ENCODE data around the gene GAL3ST3.

Gene GAL3ST3

DNA sequence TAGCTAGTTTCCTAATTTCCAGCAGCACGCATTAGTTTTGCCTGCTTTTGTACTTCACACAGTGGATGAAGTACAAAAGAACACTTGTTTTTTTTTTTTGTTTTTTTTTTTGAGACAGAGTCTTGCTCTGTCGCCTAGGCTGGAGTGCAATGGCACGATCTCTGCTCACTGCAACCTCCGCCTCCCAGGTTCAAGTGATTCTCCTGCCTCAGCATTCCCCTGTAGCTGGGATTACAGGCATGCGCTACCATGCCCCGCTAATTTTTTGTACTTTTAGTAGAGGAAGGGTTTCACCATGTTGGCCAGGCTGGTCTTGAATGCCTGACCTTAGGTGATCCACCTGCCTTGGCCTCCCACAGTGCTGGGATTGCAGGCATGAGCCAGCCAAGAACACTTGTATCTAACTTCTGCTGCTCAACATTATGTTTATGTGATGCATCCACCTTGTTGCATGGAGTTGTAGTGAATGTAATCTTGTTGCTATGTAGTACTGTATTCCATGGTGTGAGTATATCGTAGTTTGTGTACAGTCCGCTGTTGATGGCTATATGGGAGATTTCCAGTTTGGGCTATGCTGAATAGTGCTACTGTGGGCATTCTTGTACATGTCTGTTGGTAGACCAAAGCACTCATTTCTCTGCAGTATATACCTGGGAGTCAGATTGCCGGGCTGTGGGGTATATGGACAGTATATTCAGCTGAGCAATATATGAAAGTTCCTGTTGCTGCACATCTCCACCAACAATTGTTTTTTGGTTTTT lies 38.4 kb upstream of the GAL3ST3 start:
- Histone ChIP-seq H3K4me3 (replicated peaks; ENCODE audit: insufficient read depth, low read length) (no peak overlapping the region), H3K27ac (replicated peaks) (no peak overlapping the region), H3K27me3 (ENCODE audit: insufficient read depth, poor library complexity, severe bottlenecking) (no peaks in the 10 kb centered on the region)
- DNase-seq (ENCODE audit: low read depth in 1 of 2, low spot score in 1 of 2) = no peak
- TF ChIP-seq, protein P1, sequence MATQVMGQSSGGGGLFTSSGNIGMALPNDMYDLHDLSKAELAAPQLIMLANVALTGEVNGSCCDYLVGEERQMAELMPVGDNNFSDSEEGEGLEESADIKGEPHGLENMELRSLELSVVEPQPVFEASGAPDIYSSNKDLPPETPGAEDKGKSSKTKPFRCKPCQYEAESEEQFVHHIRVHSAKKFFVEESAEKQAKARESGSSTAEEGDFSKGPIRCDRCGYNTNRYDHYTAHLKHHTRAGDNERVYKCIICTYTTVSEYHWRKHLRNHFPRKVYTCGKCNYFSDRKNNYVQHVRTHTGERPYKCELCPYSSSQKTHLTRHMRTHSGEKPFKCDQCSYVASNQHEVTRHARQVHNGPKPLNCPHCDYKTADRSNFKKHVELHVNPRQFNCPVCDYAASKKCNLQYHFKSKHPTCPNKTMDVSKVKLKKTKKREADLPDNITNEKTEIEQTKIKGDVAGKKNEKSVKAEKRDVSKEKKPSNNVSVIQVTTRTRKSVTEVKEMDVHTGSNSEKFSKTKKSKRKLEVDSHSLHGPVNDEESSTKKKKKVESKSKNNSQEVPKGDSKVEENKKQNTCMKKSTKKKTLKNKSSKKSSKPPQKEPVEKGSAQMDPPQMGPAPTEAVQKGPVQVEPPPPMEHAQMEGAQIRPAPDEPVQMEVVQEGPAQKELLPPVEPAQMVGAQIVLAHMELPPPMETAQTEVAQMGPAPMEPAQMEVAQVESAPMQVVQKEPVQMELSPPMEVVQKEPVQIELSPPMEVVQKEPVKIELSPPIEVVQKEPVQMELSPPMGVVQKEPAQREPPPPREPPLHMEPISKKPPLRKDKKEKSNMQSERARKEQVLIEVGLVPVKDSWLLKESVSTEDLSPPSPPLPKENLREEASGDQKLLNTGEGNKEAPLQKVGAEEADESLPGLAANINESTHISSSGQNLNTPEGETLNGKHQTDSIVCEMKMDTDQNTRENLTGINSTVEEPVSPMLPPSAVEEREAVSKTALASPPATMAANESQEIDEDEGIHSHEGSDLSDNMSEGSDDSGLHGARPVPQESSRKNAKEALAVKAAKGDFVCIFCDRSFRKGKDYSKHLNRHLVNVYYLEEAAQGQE (IDR thresholded peaks at IDR 0.05; ENCODE audit: insufficient replicate concordance, low read depth) = no peak
- TF ChIP-seq POLR2AphosphoS5 (IDR thresholded peaks at IDR 0.05; ENCODE audit: low read depth) = no peak
- TF ChIP-seq SPI1 (IDR thresholded peaks at IDR 0.05; ENCODE audit: borderline replicate concordance, low read depth) = no peak
- no peak for TF ChIP-seq GABPA (IDR thresholded peaks at IDR 0.05; ENCODE audit: low read depth)
- no peak for TF ChIP-seq CTCF (IDR thresholded peaks at IDR 0.05; ENCODE audit: insufficient read depth, low read length)

- Histone ChIP-seq H3K27ac (replicated peaks) (no peak overlapping the region), H3K4me3 (replicated peaks; ENCODE audit: insufficient read depth, low read length) (no peak overlapping the region), H3K27me3 (ENCODE audit: insufficient read depth, poor library complexity, severe bottlenecking) (no peaks in the 10 kb centered on the region)
- no peak for TF ChIP-seq GABPA (IDR thresholded peaks at IDR 0.05; ENCODE audit: low read depth)
- TF ChIP-seq POLR2AphosphoS5 (IDR thresholded peaks at IDR 0.05; ENCODE audit: low read depth) = no peak
- TF ChIP-seq, protein P1 (IDR thresholded peaks at IDR 0.05; ENCODE audit: insufficient replicate concordance, low read depth) = no peak
- TF ChIP-seq CTCF (IDR thresholded peaks at IDR 0.05; ENCODE audit: insufficient read depth, low read length) = no peak
- no peak for TF ChIP-seq SPI1 (IDR thresholded peaks at IDR 0.05; ENCODE audit: borderline replicate concordance, low read depth)
- no peak for DNase-seq (ENCODE audit: low read depth in 1 of 2, low spot score in 1 of 2)
Measured at GRCh38 chr11:66084821-66085475, 36.0 kb upstream of the GAL3ST3 start.

GRCh38 chr11:66083767-66084166 lies 34.8 kb upstream of the GAL3ST3 start:
- Histone ChIP-seq H3K27ac (replicated peaks) (no peak overlapping the region), H3K27me3 (ENCODE audit: insufficient read depth, poor library complexity, severe bottlenecking) (no peaks in the 10 kb centered on the region), H3K4me3 (replicated peaks; ENCODE audit: insufficient read depth, low read length) (no peak overlapping the region)
- no peak for TF ChIP-seq POLR2AphosphoS5 (IDR thresholded peaks at IDR 0.05; ENCODE audit: low read depth)
- TF ChIP-seq, protein P1 (IDR thresholded peaks at IDR 0.05; ENCODE audit: insufficient replicate concordance, low read depth) = no peak
- TF ChIP-seq SPI1 (IDR thresholded peaks at IDR 0.05; ENCODE audit: borderline replicate concordance, low read depth) = no peak
- TF ChIP-seq CTCF (IDR thresholded peaks at IDR 0.05; ENCODE audit: insufficient read depth, low read length) = no peak
- TF ChIP-seq GABPA (IDR thresholded peaks at IDR 0.05; ENCODE audit: low read depth) = no peak
- no peak for DNase-seq (ENCODE audit: low read depth in 1 of 2, low spot score in 1 of 2)
